SK-N-SH treated with all-trans-retinoic acid at 6 μM for 48 hours (cell line): Measurements from ENCODE around the gene FES.

ENCODE experiments used
- ATAC-seq: fragments of 200-7000 bp; cut with Tn5 transposase; 3 replicates; pipeline ENCODE4 v1.9.1; 2020; ENCODE audit warnings: mild to moderate bottlenecking, moderate library complexity
- ARNTL ChIP-seq: fragments of 450-650 bp; formaldehyde crosslinking; IDR thresholded peaks from 2 replicates; pipeline ENCODE4 v1.5.0; 2020; ENCODE audit warnings: low read depth, mild to moderate bottlenecking, moderate library complexity, borderline replicate concordance
- BACH2 ChIP-seq: fragments of 250-450 bp; sonication (Bioruptor Pico); IDR thresholded peaks from 2 replicates; pipeline ENCODE4 v1.9.0; 2021; ENCODE audit warnings: mild to moderate bottlenecking, borderline replicate concordance
- CREB5 ChIP-seq: fragments of 250-450 bp; sonication (Bioruptor Pico); IDR thresholded peaks from 2 replicates; pipeline ENCODE4 v1.5.1; 2020; ENCODE audit warnings: low read depth, mild to moderate bottlenecking, moderate library complexity
- CSDC2 ChIP-seq: fragments of 250-450 bp; sonication (Bioruptor Pico); IDR thresholded peaks from 2 replicates; pipeline ENCODE4 v1.5.0; 2020; ENCODE audit warnings: mild to moderate bottlenecking, moderate library complexity
- ESRRG ChIP-seq: fragments of 250-450 bp; sonication (Bioruptor Pico); IDR thresholded peaks from 2 replicates; pipeline ENCODE4 v1.6.1; 2021; ENCODE audit warnings: mild to moderate bottlenecking
- ISL1 ChIP-seq: fragments of 250-450 bp; sonication (Bioruptor Pico); IDR thresholded peaks from 2 replicates; pipeline ENCODE4 v2.1.2; 2022; ENCODE audit warnings: mild to moderate bottlenecking, moderate library complexity
- OSR1 ChIP-seq: fragments of 250-450 bp; sonication (Bioruptor Pico); IDR thresholded peaks from 2 replicates; pipeline ENCODE4 v1.8.0; 2022; ENCODE audit warnings: moderate library complexity, mild to moderate bottlenecking, inconsistent platforms
- RARB ChIP-seq: fragments of 250-450 bp; sonication (Bioruptor Pico); IDR thresholded peaks from 2 replicates; pipeline ENCODE4 v1.8.0; 2021; ENCODE audit warnings: mild to moderate bottlenecking, moderate library complexity
- SNAI2 ChIP-seq: fragments of 250-450 bp; sonication (Bioruptor Pico); IDR thresholded peaks from 2 replicates; pipeline ENCODE4 v1.5.0; 2020; ENCODE audit warnings: mild to moderate bottlenecking, moderate library complexity
- TCF4 ChIP-seq: fragments of 250-450 bp; sonication (Bioruptor Pico); IDR thresholded peaks from 2 replicates; pipeline ENCODE4 v1.8.0; 2021; ENCODE audit warnings: mild to moderate bottlenecking, moderate library complexity, borderline replicate concordance
- TSHZ2 ChIP-seq: fragments of 250-450 bp; sonication (Bioruptor Pico); IDR thresholded peaks from 2 replicates; pipeline ENCODE4 v1.5.0; 2020; ENCODE audit warnings: mild to moderate bottlenecking, moderate library complexity
- ZFP3 ChIP-seq: fragments of 250-450 bp; sonication (Bioruptor Pico); IDR thresholded peaks from 2 replicates; pipeline ENCODE4 v1.5.0; 2020; ENCODE audit warnings: mild to moderate bottlenecking, moderate library complexity
- ZNF565 ChIP-seq: fragments of 450-650 bp; formaldehyde crosslinking; conservative IDR thresholded peaks from 2 replicates; pipeline ENCODE4 v1.5.0; 2020; ENCODE audit warnings: low read depth, mild to moderate bottlenecking, moderate library complexity
- ZNF70 ChIP-seq: fragments of 450-650 bp; formaldehyde crosslinking; IDR thresholded peaks from 2 replicates; pipeline ENCODE4 v1.5.0; 2020; ENCODE audit warnings: mild to moderate bottlenecking, moderate library complexity
- ZNF8 ChIP-seq: fragments of 450-650 bp; formaldehyde crosslinking; IDR thresholded peaks from 2 replicates; pipeline ENCODE4 v1.5.0; 2020; ENCODE audit warnings: mild to moderate bottlenecking, moderate library complexity
- TF ChIP-seq, protein P1 (sequence below): fragments of 250-450 bp; sonication (Bioruptor Pico); IDR thresholded peaks from 2 replicates; pipeline ENCODE4 v1.8.0; 2020; ENCODE audit warnings: mild to moderate bottlenecking, moderate library complexity, borderline replicate concordance
- TF ChIP-seq, protein P2 (sequence below): fragments of 250-450 bp; sonication (Bioruptor Pico); IDR thresholded peaks from 2 replicates; pipeline ENCODE4 v1.5.1; 2021; ENCODE audit warnings: mild to moderate bottlenecking, moderate library complexity
- TF ChIP-seq, protein P3 (sequence below): fragments of 250-450 bp; sonication (Bioruptor Pico); IDR thresholded peaks from 2 replicates; pipeline ENCODE4 v1.8.0; 2021; ENCODE audit warnings: low read depth, mild to moderate bottlenecking, moderate library complexity, borderline replicate concordance

The FES gene

DNA sequence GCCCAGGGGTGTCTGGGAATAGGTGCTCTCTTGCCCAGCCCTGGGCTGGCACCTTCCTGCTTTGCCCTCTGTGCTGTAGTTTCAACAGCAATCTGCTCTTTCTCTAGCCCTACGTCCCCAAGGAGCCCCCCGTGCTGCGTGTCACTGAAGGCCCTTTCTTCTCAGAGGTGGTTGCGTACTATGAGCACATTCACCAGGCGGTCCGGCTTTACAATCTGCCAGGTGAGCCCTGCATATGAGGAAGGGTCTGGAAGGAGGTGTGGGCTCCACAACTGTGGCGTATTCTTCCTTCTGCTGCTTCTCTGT is 28.4 kb downstream of the FES start (continued):
- no peak for TF ChIP-seq CREB5 (CRISPR knock-in tag)
- TF ChIP-seq, protein P1, sequence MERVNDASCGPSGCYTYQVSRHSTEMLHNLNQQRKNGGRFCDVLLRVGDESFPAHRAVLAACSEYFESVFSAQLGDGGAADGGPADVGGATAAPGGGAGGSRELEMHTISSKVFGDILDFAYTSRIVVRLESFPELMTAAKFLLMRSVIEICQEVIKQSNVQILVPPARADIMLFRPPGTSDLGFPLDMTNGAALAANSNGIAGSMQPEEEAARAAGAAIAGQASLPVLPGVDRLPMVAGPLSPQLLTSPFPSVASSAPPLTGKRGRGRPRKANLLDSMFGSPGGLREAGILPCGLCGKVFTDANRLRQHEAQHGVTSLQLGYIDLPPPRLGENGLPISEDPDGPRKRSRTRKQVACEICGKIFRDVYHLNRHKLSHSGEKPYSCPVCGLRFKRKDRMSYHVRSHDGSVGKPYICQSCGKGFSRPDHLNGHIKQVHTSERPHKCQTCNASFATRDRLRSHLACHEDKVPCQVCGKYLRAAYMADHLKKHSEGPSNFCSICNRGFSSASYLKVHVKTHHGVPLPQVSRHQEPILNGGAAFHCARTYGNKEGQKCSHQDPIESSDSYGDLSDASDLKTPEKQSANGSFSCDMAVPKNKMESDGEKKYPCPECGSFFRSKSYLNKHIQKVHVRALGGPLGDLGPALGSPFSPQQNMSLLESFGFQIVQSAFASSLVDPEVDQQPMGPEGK = no peak
- TF ChIP-seq, protein P2, sequence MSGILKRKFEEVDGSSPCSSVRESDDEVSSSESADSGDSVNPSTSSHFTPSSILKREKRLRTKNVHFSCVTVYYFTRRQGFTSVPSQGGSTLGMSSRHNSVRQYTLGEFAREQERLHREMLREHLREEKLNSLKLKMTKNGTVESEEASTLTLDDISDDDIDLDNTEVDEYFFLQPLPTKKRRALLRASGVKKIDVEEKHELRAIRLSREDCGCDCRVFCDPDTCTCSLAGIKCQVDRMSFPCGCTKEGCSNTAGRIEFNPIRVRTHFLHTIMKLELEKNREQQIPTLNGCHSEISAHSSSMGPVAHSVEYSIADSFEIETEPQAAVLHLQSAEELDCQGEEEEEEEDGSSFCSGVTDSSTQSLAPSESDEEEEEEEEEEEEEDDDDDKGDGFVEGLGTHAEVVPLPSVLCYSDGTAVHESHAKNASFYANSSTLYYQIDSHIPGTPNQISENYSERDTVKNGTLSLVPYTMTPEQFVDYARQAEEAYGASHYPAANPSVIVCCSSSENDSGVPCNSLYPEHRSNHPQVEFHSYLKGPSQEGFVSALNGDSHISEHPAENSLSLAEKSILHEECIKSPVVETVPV (CRISPR knock-in tag) = no peak
- TF ChIP-seq, protein P3, sequence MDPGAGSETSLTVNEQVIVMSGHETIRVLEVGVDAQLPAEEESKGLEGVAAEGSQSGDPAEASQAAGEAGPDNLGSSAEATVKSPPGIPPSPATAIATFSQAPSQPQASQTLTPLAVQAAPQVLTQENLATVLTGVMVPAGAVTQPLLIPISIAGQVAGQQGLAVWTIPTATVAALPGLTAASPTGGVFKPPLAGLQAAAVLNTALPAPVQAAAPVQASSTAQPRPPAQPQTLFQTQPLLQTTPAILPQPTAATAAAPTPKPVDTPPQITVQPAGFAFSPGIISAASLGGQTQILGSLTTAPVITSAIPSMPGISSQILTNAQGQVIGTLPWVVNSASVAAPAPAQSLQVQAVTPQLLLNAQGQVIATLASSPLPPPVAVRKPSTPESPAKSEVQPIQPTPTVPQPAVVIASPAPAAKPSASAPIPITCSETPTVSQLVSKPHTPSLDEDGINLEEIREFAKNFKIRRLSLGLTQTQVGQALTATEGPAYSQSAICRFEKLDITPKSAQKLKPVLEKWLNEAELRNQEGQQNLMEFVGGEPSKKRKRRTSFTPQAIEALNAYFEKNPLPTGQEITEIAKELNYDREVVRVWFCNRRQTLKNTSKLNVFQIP (CRISPR knock-in tag) = no peak
- TF ChIP-seq TCF4 = no peak
- TF ChIP-seq ZNF8 (CRISPR knock-in tag) = no peak

DNA sequence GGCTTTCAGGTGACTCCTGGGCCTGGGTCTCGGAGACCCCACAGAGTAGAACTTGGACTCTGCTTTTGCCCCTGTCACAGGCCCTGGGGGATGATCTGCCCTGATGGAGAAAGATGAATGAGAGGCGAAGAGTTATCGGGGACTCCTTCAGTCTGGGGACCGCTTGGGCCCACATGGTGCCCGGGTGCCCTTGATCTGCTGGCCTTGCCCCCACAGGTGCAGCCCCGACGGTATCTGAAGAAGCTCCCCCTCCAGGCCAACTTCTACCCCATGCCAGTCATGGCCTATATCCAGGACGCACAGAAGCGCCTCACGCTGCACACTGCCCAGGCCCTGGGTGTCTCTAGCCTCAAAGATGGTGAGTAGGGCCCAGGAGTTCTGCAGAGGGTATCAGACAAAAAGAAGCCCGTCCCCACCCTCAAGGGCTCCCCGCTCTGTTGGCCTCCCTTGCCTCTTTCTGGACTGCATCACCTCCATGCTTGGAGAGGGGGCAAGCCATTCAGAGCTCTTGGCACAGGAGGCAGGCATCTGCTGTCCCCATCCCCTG is 29.2 kb downstream of the FES start:
- no peak for TF ChIP-seq SNAI2 (CRISPR knock-in tag)
- TF ChIP-seq ESRRG (CRISPR knock-in tag) = no peak
- TF ChIP-seq ZFP3 (CRISPR knock-in tag) = no peak
- TF ChIP-seq, protein P3 (CRISPR knock-in tag) = no peak
- no peak for TF ChIP-seq TSHZ2 (CRISPR knock-in tag)
- no peak for TF ChIP-seq OSR1 (CRISPR knock-in tag)
- no peak for TF ChIP-seq BACH2 (CRISPR knock-in tag)
- TF ChIP-seq ARNTL (CRISPR knock-in tag) = no peak
- TF ChIP-seq TCF4 = no peak
- TF ChIP-seq CSDC2 = no peak
- no peak for TF ChIP-seq RARB
- no peak for TF ChIP-seq CREB5 (CRISPR knock-in tag)
- TF ChIP-seq ZNF8 (CRISPR knock-in tag) = no peak
- no peak for TF ChIP-seq ZNF70
- no peak for TF ChIP-seq ZNF565 (CRISPR knock-in tag)
- no peak for TF ChIP-seq ISL1 (CRISPR knock-in tag)
- no peak for ATAC-seq
